DMS153 (cell line): ENCODE measurements around the gene MTMR12.
A peak's percentile ranks its signal among the peaks of the same experiment; 100 is the strongest.

ENCODE experiments used
- DNase-seq: peaks from one replicate; lab custom pipeline; 2025; lab: John Stamatoyannopoulos, UW

The MTMR12 gene

GRCh38 chr5:32274548-32275395 lies 38.0 kb downstream of the MTMR12 start:
- no peak for DNase-seq

- DNase-seq = peak; percentile 65
Measured at GRCh38 chr5:32273821-32274220, 38.9 kb downstream of the MTMR12 start.

- no peak for DNase-seq
Measured at GRCh38 chr5:32272746-32273145, 40.0 kb downstream of the MTMR12 start.

GRCh38 chr5:32270946-32271345 lies 41.8 kb downstream of the MTMR12 start:
- no peak for DNase-seq

- DNase-seq = no peak
Measured at GRCh38 chr5:32270178-32270577, 42.6 kb downstream of the MTMR12 start.

- no peak for DNase-seq
Measured at GRCh38 chr5:32265902-32266301, 46.8 kb downstream of the MTMR12 start.

- no peak for DNase-seq
Measured at GRCh38 chr5:32264957-32265572, 47.7 kb downstream of the MTMR12 start.

GRCh38 chr5:32263684-32264083 lies 49.1 kb downstream of the MTMR12 start:
- DNase-seq = no peak

GRCh38 chr5:32261198-32261597 lies 51.5 kb downstream of the MTMR12 start:
- no peak for DNase-seq

- no peak for DNase-seq
Measured at GRCh38 chr5:32259033-32259432, 53.7 kb downstream of the MTMR12 start.

- DNase-seq = no peak
Measured at GRCh38 chr5:32258424-32258823, 54.3 kb downstream of the MTMR12 start.

- DNase-seq = no peak
Measured at GRCh38 chr5:32255540-32255900, 57.2 kb downstream of the MTMR12 start.

- no peak for DNase-seq
Measured at GRCh38 chr5:32254881-32255539, 57.7 kb downstream of the MTMR12 start.

GRCh38 chr5:32251871-32252458 lies 60.8 kb downstream of the MTMR12 start:
- DNase-seq = no peak

GRCh38 chr5:32249668-32250067 lies 63.1 kb downstream of the MTMR12 start:
- DNase-seq = no peak

GRCh38 chr5:32245742-32246141 lies 67.0 kb downstream of the MTMR12 start:
- no peak for DNase-seq

GRCh38 chr5:32244017-32244416 lies 68.7 kb downstream of the MTMR12 start:
- DNase-seq = no peak

GRCh38 chr5:32241034-32241783 lies 71.5 kb downstream of the MTMR12 start:
- DNase-seq = no peak

- no peak for DNase-seq
Measured at GRCh38 chr5:32239385-32239784, 73.4 kb downstream of the MTMR12 start.

GRCh38 chr5:32233696-32234447 lies 78.9 kb downstream of the MTMR12 start:
- no peak for DNase-seq

GRCh38 chr5:32233220-32233695 lies 79.5 kb downstream of the MTMR12 start:
- DNase-seq = no peak
